PFSK-1 (cell line): Measurements from ENCODE around the gene PPP4R4.

Source experiments
- FOXP2 ChIP-seq: optimal IDR thresholded peaks from 2 replicates; pipeline ENCODE3; 2011; ENCODE audit warnings: borderline replicate concordance, control low read depth, inconsistent platforms; ENCODE audit not compliant: insufficient read depth; ENCODE audit errors: extremely low read length, extremely low read depth
- POLR2AphosphoS5 ChIP-seq: IDR thresholded peaks from 2 replicates; pipeline ENCODE4 v1.6.1; 2012; ENCODE audit warnings: low read depth, mild to moderate bottlenecking, control low read depth, low read length, moderate library complexity
- SIN3A ChIP-seq: IDR thresholded peaks from 2 replicates; pipeline ENCODE4 v1.6.1; 2012; ENCODE audit warnings: mild to moderate bottlenecking, low read length, moderate library complexity, borderline replicate concordance; ENCODE audit not compliant: insufficient read depth
- TAF1 ChIP-seq: IDR thresholded peaks from 2 replicates; pipeline ENCODE4 v1.6.1; 2012; ENCODE audit warnings: low read length, control low read depth, borderline replicate concordance; ENCODE audit not compliant: insufficient read depth
- TF ChIP-seq, protein P1 (sequence below), 2 experiments: IDR thresholded peaks; 2 replicates each; pipeline versions ENCODE4 v1.6.1 to v1.8.0; 2011 to 2012; ENCODE audit warnings: low read depth in 2 of 2, low read length in 2 of 2, control low read depth in 1 of 2, inconsistent platforms in 1 of 2, mild to moderate bottlenecking in 1 of 2, moderate library complexity in 1 of 2; ENCODE audit not compliant: insufficient read depth in 1 of 2

PPP4R4 gene

DNA sequence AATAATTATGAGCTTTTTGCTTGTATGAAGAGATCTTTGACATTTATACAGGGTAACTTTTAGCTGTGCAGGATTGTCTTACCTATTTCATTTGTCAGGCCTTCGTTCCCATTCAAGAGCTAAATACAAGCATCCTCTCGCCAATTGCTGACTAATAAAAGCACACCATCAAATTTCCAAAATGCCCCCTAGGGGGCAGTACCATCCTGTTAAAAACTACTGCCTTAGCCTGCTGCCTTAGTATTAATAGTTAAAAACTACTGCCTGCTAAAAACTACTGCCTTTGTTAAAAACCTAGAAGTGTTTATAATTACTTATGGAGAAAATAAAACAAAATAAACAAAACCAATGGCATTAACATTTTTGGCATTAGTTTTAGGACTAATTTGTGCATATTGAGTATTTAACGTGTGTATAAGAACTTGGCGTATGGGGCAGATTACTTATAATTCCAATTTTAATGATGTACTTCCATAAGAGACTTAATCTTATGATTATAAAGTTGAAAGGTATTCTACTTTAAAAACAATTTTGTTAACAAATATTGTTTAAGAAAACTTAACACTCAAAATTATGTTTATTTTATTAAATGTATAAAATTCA lies 41.7 kb upstream of the PPP4R4 start:
- TF ChIP-seq SIN3A (no peak), FOXP2 (no peak), POLR2AphosphoS5 (no peak), TAF1 (no peak)
- TF ChIP-seq, protein P1, sequence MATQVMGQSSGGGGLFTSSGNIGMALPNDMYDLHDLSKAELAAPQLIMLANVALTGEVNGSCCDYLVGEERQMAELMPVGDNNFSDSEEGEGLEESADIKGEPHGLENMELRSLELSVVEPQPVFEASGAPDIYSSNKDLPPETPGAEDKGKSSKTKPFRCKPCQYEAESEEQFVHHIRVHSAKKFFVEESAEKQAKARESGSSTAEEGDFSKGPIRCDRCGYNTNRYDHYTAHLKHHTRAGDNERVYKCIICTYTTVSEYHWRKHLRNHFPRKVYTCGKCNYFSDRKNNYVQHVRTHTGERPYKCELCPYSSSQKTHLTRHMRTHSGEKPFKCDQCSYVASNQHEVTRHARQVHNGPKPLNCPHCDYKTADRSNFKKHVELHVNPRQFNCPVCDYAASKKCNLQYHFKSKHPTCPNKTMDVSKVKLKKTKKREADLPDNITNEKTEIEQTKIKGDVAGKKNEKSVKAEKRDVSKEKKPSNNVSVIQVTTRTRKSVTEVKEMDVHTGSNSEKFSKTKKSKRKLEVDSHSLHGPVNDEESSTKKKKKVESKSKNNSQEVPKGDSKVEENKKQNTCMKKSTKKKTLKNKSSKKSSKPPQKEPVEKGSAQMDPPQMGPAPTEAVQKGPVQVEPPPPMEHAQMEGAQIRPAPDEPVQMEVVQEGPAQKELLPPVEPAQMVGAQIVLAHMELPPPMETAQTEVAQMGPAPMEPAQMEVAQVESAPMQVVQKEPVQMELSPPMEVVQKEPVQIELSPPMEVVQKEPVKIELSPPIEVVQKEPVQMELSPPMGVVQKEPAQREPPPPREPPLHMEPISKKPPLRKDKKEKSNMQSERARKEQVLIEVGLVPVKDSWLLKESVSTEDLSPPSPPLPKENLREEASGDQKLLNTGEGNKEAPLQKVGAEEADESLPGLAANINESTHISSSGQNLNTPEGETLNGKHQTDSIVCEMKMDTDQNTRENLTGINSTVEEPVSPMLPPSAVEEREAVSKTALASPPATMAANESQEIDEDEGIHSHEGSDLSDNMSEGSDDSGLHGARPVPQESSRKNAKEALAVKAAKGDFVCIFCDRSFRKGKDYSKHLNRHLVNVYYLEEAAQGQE (IDR thresholded peaks at IDR 0.05; ENCODE audit: insufficient read depth in 1 of 2, low read depth in 2 of 2, low read length in 2 of 2): no peak

DNA sequence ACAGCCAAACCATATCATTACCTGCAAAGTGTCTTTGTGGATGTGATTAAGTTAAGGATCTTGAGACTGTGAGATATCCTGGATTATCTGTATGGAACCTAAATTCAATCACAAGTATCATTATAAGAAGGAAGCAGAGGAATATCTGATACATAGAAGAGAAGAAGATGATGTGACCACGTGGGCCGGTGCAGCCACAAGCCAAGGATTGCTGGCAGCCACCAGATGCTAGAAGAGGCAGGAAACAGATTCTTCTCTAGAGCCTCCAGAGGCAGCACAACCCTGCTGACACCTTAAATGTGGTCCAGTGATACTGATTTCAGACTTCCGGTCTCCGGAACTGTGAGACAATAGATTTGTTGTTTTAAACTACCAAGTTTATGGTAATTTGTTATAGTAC lies 38.6 kb upstream of the PPP4R4 start:
- no peak for TF ChIP-seq POLR2AphosphoS5
- no peak for TF ChIP-seq FOXP2
- no peak for TF ChIP-seq SIN3A
- no peak for TF ChIP-seq TAF1
- TF ChIP-seq, protein P1 (IDR thresholded peaks at IDR 0.05; ENCODE audit: insufficient read depth in 1 of 2, low read depth in 2 of 2, low read length in 2 of 2): no peak

DNA sequence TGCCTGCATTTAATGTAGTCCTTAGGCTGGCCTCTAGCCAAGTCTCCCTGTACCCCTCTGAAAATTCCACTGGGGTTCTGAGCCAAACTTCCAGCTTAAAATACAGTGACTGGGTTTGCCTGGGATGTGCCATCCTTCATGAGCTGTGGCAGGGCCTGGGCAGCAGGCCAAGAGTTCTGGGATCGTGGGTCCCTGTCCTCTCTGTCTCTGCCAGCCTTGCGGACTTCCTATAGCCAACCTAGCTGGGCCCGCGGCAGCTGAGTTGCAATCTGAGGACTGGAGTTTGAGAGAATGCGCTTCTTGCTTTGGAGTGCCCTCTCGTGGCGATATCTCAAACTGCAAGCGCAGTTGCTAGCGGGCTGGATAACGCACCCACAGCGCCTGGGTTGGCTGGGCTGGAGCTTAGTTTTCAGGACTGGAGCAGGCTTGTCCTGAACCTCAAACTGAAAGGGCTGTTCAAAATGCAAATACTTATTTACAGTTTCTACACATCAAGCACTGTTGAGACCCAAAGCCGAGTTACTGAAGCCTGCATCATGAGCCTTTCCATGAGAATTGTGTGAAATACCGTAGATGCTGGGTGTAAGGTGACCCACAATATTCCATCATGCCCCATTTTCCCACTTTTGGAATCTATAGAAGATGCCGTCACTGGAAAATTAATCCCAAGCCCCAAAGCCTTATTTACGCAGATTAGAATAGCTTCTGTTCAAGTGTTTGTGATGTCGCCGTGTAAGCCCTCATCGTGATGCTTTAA lies 37.4 kb upstream of the PPP4R4 start:
- no peak for TF ChIP-seq SIN3A
- TF ChIP-seq, protein P1 (IDR thresholded peaks at IDR 0.05; ENCODE audit: insufficient read depth in 1 of 2, low read depth in 2 of 2, low read length in 2 of 2): no peak
- TF ChIP-seq POLR2AphosphoS5: no peak
- no peak for TF ChIP-seq TAF1
- TF ChIP-seq FOXP2: no peak

DNA sequence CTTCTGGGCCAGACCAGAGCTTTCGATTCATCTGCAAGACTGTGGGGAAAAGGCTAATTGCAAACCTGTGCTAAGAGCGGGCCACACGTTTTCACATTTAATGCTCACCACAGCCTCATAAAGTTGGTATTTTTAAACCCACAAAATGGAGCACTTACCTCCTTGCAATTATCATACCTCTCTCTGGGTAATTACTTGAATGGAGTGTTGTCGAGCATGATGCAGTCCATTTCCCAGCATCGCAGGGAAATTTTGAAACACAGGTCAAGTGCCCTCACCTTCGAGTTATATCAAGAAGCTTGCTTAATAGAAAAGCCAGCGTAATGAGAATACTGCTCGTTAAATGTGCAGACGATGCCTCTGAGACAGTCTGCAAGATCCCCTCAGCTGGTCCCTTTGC lies 35.9 kb upstream of the PPP4R4 start:
- no peak for TF ChIP-seq FOXP2
- TF ChIP-seq, protein P1 (IDR thresholded peaks at IDR 0.05; ENCODE audit: insufficient read depth in 1 of 2, low read depth in 2 of 2, low read length in 2 of 2): no peak
- TF ChIP-seq SIN3A: no peak
